LHCN-M2 (cell line): ENCODE measurements around the gene SH3RF1. TPM values are rescaled to one million over a fixed set of nuclear protein-coding genes. Genes with fewer than 3 reads are reported as not detected.
"Not testable (repeated sequence)": the region's sequence is repeated elsewhere in the genome, so short reads cannot be mapped to it uniquely, and the experiment has no call there.

Experiments
- DNase-seq: peaks from one replicate; pipeline ENCODE4 v3.0.0-alpha.2; 2012; ENCODE audit warnings: low read depth
- total RNA-seq: library from RNA; depleted of rRNA; stranded (reverse); fragments of >200 nt; gene quantifications from 2 replicates; pipeline ENCODE4 v1.2.3, GENCODE V29; 2014

SH3RF1 gene
- total RNA-seq, 1 experiment from 2014 or later, result 9.2 TPM

DNA sequence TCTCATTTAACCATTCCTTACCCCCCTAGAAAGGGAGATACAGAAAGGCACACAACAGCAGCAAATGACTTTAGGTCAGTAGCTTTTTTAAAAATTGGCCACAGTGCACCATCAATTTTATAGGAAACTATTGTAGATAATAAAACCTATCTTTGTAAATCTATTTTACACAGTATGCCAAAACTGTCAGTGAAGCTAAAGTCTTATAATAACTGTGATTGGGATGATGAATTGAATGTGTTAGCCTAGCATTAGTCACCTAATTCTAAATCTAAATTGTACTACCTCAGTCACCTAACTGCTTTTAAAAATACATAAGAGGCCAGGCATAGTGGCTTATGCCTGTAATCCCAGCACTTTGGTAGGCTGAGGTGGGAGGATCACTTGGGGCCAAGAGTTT is 44.2 kb downstream of the SH3RF1 start:
- no peak for DNase-seq

DNA sequence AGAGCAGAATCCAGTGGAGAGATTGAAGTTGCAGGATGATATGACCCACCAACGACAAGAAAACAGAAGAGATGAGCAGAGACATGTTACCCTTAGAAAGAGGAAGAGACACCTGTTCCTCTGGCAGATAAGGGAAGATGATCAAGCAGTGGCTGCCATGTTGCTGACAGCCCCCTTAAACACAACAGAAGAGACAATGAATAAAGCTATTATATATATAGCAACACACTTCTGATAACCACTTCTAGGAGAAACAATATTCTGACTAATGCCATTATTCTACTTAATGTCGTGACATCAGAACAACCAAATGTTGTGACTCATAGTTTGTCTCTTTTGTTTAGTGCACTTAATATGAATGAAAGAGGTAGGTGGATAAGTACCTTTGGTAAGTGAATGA is 44.9 kb downstream of the SH3RF1 start:
- no peak for DNase-seq

DNA sequence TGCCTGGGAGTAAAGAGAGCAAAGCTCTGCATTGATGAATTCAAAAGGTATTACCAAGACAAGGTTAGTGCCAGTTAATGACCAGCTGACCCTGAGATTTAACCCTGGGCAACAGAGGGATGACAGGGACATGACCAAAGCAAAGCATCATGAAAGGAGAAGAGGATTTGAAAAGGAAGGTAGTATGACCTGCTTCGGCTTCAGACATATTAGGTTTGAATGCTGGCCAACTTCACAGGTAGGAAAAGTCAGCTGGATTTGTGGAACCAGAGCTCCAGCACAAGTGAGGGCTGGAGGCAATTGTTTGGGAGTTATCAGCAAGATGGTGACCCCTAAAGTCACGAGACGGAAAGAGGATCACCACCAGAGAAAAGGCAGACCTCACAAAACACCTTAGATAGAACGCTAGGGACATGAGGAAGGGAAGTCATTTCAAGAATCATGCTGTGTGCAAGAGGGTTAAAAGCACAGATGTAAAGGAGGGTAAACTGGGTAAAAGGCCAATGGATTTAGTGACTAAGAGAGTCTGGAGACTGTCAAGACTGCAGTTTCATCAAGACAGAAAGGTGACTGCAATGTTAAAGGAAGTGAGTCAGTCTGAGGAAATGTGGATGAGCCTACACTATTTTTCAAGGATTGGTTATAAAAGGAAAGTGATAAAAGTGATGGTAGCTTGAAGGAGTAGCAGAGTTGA is 45.6 kb downstream of the SH3RF1 start:
- DNase-seq, result peak; percentile 89

DNA sequence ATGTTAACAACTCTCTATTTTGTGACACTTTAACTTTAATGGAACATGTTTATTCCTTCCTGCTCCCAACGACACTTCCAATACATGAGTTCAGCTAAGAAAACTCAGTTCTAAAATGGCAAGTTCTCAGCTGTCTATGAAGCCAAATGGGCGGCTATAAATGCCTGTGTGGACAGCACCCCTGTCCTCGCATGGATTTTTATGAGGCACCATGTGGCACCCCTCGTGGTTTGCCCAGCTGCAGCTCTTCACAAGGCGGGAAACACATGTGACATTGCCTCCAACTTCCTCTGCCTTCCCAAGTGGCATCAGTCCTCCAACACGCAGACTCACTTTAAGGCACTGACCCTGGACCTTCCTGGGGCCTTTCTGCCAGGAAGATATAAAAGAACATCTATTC is 48.0 kb downstream of the SH3RF1 start:
- DNase-seq, result no peak

DNA sequence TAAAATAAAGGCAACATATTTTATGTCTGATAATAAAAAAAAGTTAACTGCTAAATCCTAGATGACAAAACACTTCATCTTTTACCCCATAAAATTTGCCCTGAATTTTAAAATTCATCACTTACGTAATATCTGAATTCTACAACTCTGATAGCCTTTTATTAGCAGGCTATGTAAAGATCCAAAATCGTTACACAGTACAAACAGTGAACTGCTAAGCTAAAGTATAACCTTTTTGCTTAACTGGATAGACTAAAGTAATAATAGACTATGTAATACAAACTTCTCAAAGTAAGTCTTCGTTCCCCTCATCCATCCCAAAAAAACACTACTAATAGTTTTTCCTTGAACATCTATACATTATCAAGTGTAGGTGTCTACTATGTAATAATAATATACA is 49.1 kb downstream of the SH3RF1 start:
- no peak for DNase-seq

DNA sequence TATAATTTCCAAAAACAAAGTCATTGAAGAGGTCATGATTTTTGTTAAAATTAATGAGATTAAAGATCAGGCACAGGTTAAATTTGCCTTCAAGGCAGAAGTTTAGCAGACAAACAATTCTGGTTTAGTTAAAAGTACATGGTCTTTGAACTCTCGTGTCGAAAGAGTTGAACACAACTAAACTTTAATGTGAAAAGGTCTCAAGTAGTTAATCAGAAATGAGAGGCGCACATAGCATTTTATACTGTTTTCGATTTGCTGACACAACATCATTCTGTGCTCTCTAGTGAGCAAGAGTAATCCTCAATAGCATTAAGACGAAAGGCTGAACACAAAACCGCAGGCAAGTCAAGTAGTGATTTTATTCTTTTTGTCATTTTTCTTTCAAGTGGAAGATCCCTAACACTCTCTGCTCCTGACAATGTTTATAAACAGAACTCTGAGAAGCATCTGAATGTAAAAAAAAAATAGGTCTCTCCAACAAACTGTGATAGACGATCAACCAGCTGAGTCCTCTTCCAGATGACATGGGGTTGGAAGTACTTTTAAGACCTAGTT is 49.8 kb downstream of the SH3RF1 start:
- DNase-seq, result no peak

DNA sequence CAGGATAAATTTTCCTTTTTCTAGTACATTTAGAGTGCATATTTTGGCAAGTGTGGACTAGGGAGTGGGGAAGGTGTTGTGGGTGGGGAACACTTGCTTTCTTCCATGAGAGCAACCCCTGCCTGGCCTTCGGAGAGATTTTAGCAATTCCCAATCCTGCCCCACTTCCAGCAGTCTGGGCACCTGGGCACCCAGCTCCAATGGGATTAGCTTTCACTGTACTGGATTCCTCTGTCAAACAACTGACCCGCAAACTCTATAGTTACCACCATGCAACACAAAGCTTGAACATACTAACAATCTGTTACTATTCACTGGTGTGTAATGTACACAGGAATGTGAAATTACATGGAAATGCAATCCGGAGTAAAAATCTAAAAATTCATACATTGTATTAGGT is 50.3 kb downstream of the SH3RF1 start:
- DNase-seq, result no peak

DNA sequence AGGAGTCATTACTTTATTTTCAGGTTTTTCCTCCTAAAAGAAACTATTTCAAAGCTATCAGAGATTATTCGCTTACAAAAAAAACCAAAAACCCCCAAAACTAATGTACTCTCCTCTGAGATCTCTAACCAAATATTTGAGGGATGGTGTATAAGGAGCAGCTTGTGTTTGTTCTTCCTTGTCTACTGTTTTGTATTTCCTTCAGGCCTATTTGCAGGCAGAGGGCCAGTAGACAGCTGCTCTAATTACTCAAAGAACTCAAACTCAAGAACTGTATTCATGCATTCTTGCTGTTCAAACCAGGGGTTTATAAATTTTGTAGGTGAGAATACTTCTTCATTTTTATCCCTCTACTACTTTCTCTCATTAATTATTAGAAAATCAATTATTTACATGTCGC is 51.3 kb downstream of the SH3RF1 start:
- DNase-seq, result peak; percentile 79

DNA sequence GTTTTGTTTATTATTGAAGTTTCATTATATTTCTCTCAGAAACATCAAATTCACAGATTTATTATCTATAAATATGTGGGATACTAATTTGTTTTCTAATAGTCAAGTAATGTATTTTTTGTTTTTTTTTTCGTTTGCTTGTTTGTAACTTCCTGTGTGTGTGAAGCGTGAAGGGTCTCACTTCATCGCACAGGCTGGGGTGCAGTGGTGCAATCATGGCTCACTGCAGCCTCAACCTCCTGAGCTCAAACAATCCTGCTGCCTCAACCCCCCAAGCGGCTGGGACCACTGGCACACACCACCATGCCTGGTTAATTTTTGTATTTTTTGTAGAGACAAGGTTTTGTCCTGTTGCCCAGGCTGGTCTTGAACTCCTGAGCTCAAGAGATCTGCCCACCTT is 55.1 kb downstream of the SH3RF1 start:
- no peak for DNase-seq

DNA sequence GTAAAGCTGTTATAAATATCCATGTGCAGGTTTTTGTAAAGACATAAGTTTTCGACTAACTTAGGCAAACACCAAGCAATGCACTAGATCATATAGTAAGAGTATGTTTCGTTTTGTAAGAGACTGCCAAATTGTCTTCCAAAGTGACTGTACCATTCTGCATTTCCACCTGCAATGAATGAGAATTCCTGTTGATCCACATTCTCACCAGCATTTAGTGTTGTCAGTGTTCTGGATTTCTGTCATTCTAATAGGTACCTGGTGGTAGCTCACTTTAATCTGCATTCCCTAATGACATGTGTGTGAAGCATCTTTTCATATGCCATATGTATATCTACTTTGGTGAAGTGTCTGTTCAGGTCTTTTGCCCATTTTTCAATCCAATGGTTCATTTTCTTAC is 57.8 kb downstream of the SH3RF1 start:
- DNase-seq, result no peak

DNA sequence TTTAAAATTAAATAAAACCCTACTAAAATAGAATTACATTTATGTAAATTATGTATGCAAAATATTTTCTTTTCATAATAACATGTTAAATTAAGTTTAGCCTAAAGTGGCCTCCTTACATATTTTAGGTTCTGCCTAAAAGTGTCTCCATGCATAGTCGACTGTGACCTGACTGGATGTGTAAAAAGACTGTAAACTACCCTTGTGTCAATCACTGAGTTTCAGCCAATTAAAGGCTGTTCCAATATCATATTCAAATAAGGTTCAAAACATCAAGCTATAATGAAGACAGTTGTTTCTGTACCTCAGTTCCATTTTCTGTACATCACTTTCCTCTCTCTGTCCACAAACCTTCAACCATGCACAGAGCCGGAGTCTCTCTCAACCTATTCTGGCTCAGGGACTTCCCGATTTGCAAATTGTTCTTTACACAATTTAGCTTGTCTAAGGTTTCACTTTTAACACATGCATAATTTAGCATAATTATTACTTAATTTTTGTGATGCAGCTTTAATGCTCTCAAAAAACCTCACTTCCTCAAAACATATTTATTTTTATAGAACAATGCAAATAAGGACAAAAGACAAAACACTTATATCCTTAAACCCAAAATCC is 60.1 kb downstream of the SH3RF1 start:
- DNase-seq, result no peak

DNA sequence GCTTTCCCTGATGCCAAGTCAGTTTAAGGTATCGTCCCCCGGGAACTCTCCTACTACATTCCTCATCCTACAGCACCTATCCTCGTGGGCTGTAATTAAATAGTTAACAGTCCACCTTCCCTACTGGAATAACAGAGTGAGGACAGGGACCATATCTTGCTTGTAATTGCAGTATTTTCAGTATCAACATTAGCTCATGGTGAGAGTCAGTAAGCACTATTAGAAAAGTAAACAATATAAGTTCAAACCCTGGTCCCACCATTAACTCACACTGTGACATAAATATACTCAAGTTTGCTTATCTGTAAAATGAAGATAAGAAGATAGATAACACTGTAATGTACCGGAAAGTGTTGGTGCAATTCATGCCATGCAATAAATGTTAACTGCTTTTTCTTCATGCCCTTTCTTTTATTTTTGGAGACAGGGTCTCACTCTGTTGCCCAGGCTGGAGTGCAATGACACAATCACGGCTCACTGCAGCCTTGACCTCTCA is 61.3 kb downstream of the SH3RF1 start:
- no peak for DNase-seq

DNA sequence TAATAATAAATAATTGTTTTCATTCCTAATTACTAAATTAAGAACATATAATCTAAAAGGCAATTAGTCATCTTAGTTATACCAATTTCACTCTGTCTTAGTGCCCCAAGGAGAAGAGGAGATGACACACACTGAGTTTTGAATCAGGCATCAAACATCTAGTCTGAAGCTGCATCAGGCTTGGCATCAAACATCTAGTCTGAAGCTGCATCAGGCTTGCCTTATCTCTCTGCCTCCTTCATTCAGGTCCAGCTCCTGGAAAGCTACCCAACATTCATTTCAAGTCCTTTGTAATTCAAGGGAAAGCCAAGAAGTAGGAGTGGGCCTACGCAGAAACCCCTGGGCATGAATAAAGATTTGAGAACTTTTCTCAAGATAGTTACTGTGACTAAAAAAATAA is 62.2 kb downstream of the SH3RF1 start:
- DNase-seq, result no peak

DNA sequence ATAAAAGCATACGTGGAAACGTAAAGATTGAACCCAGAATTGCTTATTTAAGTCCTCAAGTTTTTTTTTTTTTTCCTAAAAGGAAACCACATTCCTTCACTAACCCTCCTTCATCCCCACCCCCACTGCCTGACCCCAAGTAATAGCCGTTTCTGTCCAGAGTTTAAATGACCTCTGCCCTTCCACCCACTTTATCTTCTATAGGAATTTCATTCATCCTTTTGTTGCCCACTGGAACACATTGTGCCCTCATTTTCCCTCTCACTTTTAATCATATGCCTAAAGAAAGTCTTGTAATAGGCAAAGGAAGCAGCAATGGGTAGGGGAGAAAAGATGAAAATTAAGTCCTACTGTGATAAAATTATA is 62.7 kb downstream of the SH3RF1 start:
- no peak for DNase-seq

DNA sequence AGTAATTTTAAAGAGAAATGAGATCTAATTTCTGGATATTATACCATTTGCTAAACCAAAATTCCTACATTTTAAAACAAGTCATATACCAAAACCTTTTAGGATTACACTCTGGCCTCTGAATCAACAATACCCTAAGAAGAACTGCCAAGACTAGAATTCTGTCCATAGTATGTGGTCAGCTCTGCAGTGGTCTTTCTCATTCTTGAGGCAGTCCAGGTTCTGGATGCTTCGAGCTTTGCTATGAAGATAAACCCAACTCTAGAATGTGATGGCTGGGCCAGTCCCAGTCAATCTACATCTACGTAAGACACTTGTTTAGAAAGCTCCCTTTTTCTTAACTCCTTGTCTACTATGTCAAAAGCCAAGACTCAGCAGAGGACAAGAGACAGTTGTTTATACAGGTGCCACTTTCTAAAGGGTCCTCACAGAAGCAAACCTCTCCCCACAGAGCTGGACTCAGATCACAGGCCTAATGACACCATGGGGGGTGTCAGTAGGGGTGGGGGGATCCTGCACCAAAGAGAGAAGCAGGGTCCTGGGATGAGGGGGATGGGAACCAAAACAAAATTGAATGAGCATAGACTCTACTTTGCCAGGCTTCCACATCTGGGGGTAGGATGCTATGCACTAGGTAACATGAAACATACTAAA is 63.2 kb downstream of the SH3RF1 start:
- DNase-seq, result no peak

DNA sequence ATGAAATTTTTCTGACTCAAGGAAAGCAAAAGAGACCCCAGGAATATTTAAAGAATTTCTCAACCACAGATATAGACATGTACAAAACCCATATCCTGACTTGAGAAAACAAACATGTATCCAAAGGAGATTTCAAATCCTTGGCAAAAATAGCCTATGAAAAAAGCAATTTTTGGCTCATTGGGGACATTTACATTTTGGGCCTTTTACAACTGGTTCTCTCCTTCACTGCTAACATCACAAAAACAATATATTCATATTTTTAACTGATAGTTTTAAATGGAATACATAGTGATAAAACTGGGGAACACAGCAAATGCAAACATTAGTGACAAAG is 65.0 kb downstream of the SH3RF1 start:
- no peak for DNase-seq

DNA sequence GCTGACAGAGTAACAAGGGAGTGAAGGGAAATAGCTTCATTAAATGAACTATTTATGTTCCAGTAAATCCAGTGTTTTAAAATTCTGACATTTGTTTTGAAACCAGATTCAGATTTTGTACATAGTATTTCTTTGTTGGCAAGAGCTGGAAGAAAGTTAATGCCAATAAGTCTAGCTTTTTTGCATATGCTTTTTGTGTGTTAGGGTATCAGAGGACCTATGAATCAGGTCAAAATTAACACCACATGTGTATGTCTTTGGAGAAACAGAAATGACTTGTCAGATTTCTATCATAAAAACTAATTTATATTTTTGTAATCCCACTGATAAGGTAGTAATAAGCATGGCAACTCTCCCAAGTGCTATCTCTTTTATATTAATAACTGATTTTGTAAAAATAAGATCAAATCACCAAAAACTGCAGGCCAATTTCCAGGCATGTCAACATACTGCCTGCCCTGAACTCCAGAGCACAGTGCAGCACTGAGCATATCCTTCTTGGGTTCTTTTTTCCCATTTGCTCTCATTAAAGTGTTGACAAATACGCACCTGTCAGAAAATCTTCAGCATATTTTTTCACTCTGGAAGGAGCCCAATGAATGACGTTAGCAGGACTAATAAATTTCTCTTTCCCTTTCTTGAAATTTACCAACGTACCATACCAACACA is 65.5 kb downstream of the SH3RF1 start:
- peak; percentile 53 for DNase-seq

DNA sequence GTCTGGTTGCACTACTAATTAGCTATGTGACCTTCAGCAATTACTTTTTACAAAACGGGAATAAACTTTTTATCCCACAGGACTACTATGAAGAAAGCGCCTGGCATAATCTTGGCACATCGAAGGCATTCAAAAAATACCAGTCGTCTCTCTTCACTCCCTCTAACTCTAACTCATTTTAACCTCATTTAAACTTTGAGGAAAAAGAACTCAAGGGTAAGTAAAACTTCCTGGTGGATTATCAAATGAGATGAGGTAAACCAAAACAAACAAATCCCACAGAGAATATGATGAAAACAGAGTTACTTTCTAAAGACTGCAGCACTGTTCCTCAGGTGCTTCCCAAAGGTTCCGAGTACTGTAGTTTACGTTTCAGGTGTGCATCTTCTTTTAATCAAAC is 66.9 kb downstream of the SH3RF1 start:
- no peak for DNase-seq

DNA sequence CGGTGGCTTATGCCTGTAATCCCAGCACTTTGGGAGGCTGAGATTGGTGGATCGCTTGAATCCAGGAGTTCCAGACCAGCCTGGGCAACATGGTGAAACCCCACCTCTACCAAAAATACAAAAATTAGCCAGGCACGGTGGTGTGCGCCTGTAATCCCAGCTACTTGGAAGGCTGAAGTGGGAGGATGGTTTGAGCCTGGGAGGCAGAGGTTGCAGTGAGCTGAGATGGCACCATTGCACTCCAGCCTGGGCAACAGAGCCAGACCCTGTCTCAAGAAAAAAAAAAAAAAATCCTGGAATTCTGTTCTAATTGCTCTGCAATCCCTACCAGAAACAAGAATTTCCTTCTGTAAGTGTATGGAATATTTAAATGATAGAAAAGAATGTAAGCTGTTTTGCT is 67.5 kb downstream of the SH3RF1 start:
- not testable (repeated sequence) for DNase-seq

DNA sequence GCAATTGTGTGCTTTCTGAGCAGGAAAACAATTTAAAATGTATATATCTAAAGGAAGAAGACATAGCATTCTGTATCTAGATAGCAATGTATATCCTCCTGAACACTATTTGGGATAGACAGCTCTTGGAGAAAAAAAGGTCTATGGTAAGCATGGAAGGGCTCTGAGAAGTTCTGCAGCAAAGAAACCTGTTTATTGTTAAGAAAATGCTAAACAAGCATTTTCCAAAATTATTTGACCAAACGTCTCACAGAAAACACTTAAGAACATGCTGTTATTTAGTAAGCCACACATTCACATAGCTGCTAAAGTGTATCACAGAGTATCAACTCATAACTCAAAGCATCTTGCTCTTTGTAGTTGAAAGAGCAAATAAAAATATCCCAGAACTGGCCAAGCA is 67.9 kb downstream of the SH3RF1 start:
- DNase-seq, result no peak

DNA sequence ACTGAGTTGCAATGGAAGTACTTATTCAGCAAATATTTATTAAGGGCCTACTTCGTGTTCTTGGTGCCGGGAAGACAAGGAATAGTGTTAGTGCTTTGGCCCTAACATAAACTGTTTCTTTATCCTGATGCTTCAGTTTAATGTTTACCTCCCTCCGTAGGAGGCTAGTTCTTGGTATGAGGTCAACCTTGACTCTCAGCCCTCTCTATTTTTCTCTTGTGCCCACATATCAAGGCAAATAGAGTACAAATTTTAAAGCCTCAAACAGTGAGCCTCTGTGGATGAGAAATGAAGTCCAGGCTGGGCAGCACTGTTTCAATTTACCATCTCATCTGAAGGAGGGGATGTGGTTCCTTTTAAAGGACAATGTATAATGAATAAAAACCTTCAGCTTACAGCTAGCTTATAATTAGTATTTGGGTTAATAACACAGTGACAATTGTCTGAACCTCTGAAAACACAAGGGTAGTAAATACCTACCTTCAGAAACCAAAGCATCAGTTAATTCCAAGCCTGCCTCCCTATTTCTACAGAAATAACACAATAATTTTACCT is 68.5 kb downstream of the SH3RF1 start:
- DNase-seq, result no peak
